Measurements from ENCODE around the gene ZNF277.
"Not testable (repeated sequence)": the region's sequence is repeated elsewhere in the genome, so short reads cannot be mapped to it uniquely, and the experiment has no call there.

The ZNF277 gene

GRCh38 chr7:112212571-112212970 lies 6.1 kb downstream of the ZNF277 start:
- no peak for DNase-seq (ENCODE audit: low read depth in 2 of 2)

GRCh38 chr7:112213735-112214134 lies 7.2 kb downstream of the ZNF277 start:
- no peak for DNase-seq (ENCODE audit: low read depth in 2 of 2)

- DNase-seq (ENCODE audit: low read depth in 2 of 2): no peak
Measured at GRCh38 chr7:112214268-112214667, 7.8 kb downstream of the ZNF277 start.

- DNase-seq (ENCODE audit: low read depth in 2 of 2): no peak
Measured at GRCh38 chr7:112214883-112215282, 8.4 kb downstream of the ZNF277 start.

- DNase-seq (ENCODE audit: low read depth in 2 of 2): no peak
Measured at GRCh38 chr7:112215787-112216186, 9.3 kb downstream of the ZNF277 start.

GRCh38 chr7:112220877-112221434 lies 14.5 kb downstream of the ZNF277 start:
- DNase-seq (ENCODE audit: low read depth in 2 of 2): no peak

GRCh38 chr7:112223310-112223709 lies 16.8 kb downstream of the ZNF277 start:
- no peak for DNase-seq (ENCODE audit: low read depth in 2 of 2)

- no peak for DNase-seq (ENCODE audit: low read depth in 2 of 2)
Measured at GRCh38 chr7:112224186-112224585, 17.7 kb downstream of the ZNF277 start.

- no peak for DNase-seq (ENCODE audit: low read depth in 2 of 2)
Measured at GRCh38 chr7:112225006-112225405, 18.5 kb downstream of the ZNF277 start.

GRCh38 chr7:112226701-112227276 lies 20.3 kb downstream of the ZNF277 start:
- no peak for DNase-seq (ENCODE audit: low read depth in 2 of 2)

GRCh38 chr7:112228632-112229031 lies 22.1 kb downstream of the ZNF277 start:
- DNase-seq (ENCODE audit: low read depth in 2 of 2): no peak

- no peak for DNase-seq (ENCODE audit: low read depth in 2 of 2)
Measured at GRCh38 chr7:112232212-112232978, 25.9 kb downstream of the ZNF277 start.

- DNase-seq (ENCODE audit: low read depth in 2 of 2): no peak
Measured at GRCh38 chr7:112233048-112233697, 26.7 kb downstream of the ZNF277 start.

- DNase-seq (ENCODE audit: low read depth in 2 of 2): no peak
Measured at GRCh38 chr7:112234147-112234546, 27.7 kb downstream of the ZNF277 start.

- DNase-seq (ENCODE audit: low read depth in 2 of 2): no peak
Measured at GRCh38 chr7:112236597-112236996, 30.1 kb downstream of the ZNF277 start.

- no peak for DNase-seq (ENCODE audit: low read depth in 2 of 2)
Measured at GRCh38 chr7:112238330-112238729, 31.8 kb downstream of the ZNF277 start.

- no peak for DNase-seq (ENCODE audit: low read depth in 2 of 2)
Measured at GRCh38 chr7:112238852-112239610, 32.5 kb downstream of the ZNF277 start.

- no peak for DNase-seq (ENCODE audit: low read depth in 2 of 2)
Measured at GRCh38 chr7:112248598-112248997, 42.1 kb downstream of the ZNF277 start.

GRCh38 chr7:112249967-112250366 lies 43.5 kb downstream of the ZNF277 start:
- not testable (repeated sequence) for DNase-seq (ENCODE audit: low read depth in 2 of 2)

- DNase-seq (ENCODE audit: low read depth in 2 of 2): no peak
Measured at GRCh38 chr7:112252141-112252540, 45.6 kb downstream of the ZNF277 start.

GRCh38 chr7:112252691-112253090 lies 46.2 kb downstream of the ZNF277 start:
- no peak for DNase-seq (ENCODE audit: low read depth in 2 of 2)

GRCh38 chr7:112254156-112254555 lies 47.7 kb downstream of the ZNF277 start:
- no peak for DNase-seq (ENCODE audit: low read depth in 2 of 2)
